OCI-LY3 (cell line): ENCODE data around the gene PIP5K1C.

Source experiments
- H2AFZ ChIP-seq: fragments of 200-600, 300-600 bp; shearing (Covaris generic); 2 replicates; pipeline ENCODE4 v1.6.0; 2014; ENCODE audit warnings: antibody characterized with exemption, low read depth, low read length
- H3K27ac ChIP-seq: fragments of 200-600, 300-600 bp; sonication (generic); 2 replicates; pipeline ENCODE4 v1.5.1; 2014; ENCODE audit warnings: mild to moderate bottlenecking, low read length, moderate library complexity, mixed read lengths
- H3K27me3 ChIP-seq: fragments of 200-600, 300-600 bp; sonication (generic); 2 replicates; pipeline ENCODE4 v1.6.1; 2014; ENCODE audit warnings: low read depth, low read length, mixed read lengths
- H3K36me3 ChIP-seq: fragments of 200-600, 300-600 bp; sonication (generic); replicated peaks from 2 replicates; pipeline ENCODE3; 2014; ENCODE audit warnings: low read depth, low read length, mixed read lengths
- H3K4me1 ChIP-seq: fragments of 300-600, 200-600 bp; sonication (generic); 2 replicates; pipeline ENCODE4 v1.6.1; 2014; ENCODE audit warnings: low read length, mixed read lengths
- H3K4me2 ChIP-seq: fragments of 200-600, 300-600 bp; sonication (generic); 2 replicates; pipeline ENCODE4 v1.6.1; 2014; ENCODE audit warnings: low read length, mixed read lengths
- H3K4me3 ChIP-seq: fragments of 300-600, 200-600 bp; sonication (generic); 2 replicates; pipeline ENCODE4 v1.5.1; 2014; ENCODE audit warnings: antibody characterized with exemption, mild to moderate bottlenecking, low read length, moderate library complexity
- H3K79me2 ChIP-seq: fragments of 300-600, 200-600 bp; shearing (Covaris generic); 2 replicates; pipeline ENCODE4 v1.6.1; 2014; ENCODE audit warnings: mild to moderate bottlenecking, low read length, mixed read lengths
- H3K9ac ChIP-seq: fragments of 300-600, 200-600 bp; shearing (Covaris generic); 2 replicates; pipeline ENCODE4 v1.6.0; 2014; ENCODE audit warnings: mild to moderate bottlenecking, low read length, moderate library complexity
- H3K9me3 ChIP-seq: fragments of 200-600, 300-600 bp; shearing (Covaris generic); 2 replicates; pipeline ENCODE4 v1.6.1; 2014; ENCODE audit warnings: low read length, mixed read lengths; ENCODE audit not compliant: insufficient read depth
- H4K20me1 ChIP-seq: fragments of 200-600, 300-600 bp; sonication (generic); 2 replicates; pipeline ENCODE4 v1.6.1; 2016; ENCODE audit warnings: low read length, mixed read lengths; ENCODE audit not compliant: insufficient read depth
- EZH2phosphoT487 ChIP-seq: fragments of 200-600 bp; shearing (Covaris generic); IDR thresholded peaks from 2 replicates; pipeline ENCODE4 v1.6.1; 2018; ENCODE audit warnings: antibody characterized with exemption, mixed run types, low read depth
- TF ChIP-seq, protein P1 (sequence below): fragments of 200-600, 300-600 bp; sonication (generic); IDR thresholded peaks from 2 replicates; pipeline ENCODE4 v1.5.1; 2014; ENCODE audit warnings: antibody characterized with exemption, low read length, low read depth

The PIP5K1C gene

DNA sequence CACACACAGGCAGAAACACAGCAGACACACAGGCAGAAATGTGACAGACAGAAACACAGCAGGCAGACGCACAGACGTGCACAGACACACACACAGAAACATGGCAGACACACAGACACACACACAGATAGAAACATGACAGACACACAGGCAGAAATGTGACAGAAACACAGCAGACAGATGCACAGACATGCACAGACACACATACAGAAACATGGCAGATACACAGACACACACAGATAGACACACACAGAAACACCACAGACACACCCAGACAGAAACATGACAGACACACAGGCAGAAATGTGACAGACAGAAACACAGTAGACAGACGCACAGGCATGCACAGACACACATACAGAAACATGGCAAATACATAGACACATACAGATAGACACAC is 94.9 kb downstream of the PIP5K1C start:
- Histone ChIP-seq H3K4me1 (peaks cover 9% of the 10 kb centered on the region), H3K9me3 (no peaks in the 10 kb centered on the region), H4K20me1 (no peaks in the 10 kb centered on the region), H2AFZ (0 out of 2 replicates have a peak overlapping the region, but pooled peaks have one; percentile 76), H3K4me2 (peak overlapping the region; percentile 50), H3K27me3 (no peaks in the 10 kb centered on the region), H3K27ac (no peak overlapping the region), H3K9ac (no peak overlapping the region), H3K36me3 (no peaks in the 10 kb centered on the region), H3K4me3 (peak overlapping the region; percentile 24), H3K79me2 (no peaks in the 10 kb centered on the region)
- TF ChIP-seq, protein P1, sequence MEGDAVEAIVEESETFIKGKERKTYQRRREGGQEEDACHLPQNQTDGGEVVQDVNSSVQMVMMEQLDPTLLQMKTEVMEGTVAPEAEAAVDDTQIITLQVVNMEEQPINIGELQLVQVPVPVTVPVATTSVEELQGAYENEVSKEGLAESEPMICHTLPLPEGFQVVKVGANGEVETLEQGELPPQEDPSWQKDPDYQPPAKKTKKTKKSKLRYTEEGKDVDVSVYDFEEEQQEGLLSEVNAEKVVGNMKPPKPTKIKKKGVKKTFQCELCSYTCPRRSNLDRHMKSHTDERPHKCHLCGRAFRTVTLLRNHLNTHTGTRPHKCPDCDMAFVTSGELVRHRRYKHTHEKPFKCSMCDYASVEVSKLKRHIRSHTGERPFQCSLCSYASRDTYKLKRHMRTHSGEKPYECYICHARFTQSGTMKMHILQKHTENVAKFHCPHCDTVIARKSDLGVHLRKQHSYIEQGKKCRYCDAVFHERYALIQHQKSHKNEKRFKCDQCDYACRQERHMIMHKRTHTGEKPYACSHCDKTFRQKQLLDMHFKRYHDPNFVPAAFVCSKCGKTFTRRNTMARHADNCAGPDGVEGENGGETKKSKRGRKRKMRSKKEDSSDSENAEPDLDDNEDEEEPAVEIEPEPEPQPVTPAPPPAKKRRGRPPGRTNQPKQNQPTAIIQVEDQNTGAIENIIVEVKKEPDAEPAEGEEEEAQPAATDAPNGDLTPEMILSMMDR = no peak
- TF ChIP-seq EZH2phosphoT487 = no peak

DNA sequence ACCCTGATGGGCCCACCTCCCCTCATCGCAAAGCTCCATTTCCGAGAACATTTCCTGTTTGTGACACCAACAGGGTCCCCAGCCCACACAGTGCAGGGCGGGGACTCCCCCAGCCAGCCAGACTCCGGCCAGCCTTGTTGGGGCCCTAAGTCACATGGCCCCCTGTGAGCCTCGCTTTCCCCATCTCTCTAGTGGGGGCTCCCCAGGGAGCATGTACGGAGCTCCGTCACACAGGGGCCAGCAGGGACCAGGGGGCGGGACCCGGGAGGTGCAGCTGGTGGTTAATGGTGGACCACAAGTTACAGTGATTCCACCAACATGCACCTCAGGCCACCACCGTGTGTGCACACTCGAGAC is 95.3 kb downstream of the PIP5K1C start:
- TF ChIP-seq EZH2phosphoT487 = no peak
- TF ChIP-seq, protein P1 = no peak
- peak overlapping the region; percentile 24 for H3K4me3 ChIP-seq
- H3K4me2 ChIP-seq = peak overlapping the region; percentile 50
- no peaks in the 10 kb centered on the region for H3K27me3 ChIP-seq
- no peaks in the 10 kb centered on the region for H3K9me3 ChIP-seq
- H3K9ac ChIP-seq = 0 out of 2 replicates have a peak overlapping the region, but pooled peaks have one; percentile 6
- H3K4me1 ChIP-seq = peaks cover 9% of the 10 kb centered on the region
- H3K27ac ChIP-seq = no peak overlapping the region
- no peaks in the 10 kb centered on the region for H3K36me3 ChIP-seq
- no peaks in the 10 kb centered on the region for H3K79me2 ChIP-seq
- H4K20me1 ChIP-seq = no peaks in the 10 kb centered on the region
- peak overlapping the region; percentile 76; the same call in 1 of the 2 replicates for H2AFZ ChIP-seq

DNA sequence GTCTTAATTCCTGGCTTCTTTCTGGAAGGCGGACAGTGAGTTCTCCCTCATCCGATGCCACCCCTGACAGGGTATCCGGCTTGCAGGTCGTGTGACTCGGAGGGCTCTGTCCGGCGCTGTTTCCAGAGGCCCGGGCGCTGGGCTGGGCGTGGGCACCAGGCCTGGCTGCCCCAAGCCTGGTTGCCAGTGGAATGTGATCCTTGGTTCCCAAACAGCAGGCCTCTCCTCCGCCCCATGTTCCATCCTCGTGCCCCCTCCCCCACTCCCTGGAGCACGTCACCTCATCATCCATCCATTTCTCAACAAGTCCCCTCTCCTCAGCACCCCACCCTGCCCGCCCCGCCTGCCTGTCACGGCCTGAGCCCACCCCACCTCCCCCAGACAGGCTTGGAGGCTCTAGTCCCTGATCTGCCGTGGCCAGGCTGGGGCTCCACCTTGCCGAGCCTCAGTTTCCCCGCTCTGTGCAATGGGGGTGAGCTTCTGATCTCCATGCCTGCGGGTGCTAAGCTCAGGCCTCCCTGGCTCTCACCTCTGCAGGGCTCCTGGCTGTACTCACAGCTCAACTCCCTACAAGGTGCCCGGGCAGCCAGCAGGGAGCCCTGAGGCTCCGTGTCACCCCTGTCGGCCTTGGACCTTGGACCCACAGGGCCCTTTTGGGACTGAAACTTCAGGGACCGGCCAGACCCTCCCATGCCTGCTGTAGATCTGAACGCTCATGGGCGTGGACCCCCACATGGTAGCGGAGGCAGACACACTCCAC is 95.9 kb downstream of the PIP5K1C start:
- Histone ChIP-seq H3K4me1 (peaks cover 9% of the 10 kb centered on the region), H3K36me3 (no peaks in the 10 kb centered on the region), H3K4me3 (peak overlapping the region; percentile 24), H3K79me2 (no peaks in the 10 kb centered on the region), H3K27me3 (no peaks in the 10 kb centered on the region), H3K9ac (0 out of 2 replicates have a peak overlapping the region, but pooled peaks have one; percentile 6), H3K27ac (no peak overlapping the region), H4K20me1 (no peaks in the 10 kb centered on the region), H3K4me2 (peak overlapping the region; percentile 50), H2AFZ (peak overlapping the region; percentile 76; the same call in 1 of the 2 replicates), H3K9me3 (no peaks in the 10 kb centered on the region)
- TF ChIP-seq, protein P1 = no peak
- no peak for TF ChIP-seq EZH2phosphoT487

DNA sequence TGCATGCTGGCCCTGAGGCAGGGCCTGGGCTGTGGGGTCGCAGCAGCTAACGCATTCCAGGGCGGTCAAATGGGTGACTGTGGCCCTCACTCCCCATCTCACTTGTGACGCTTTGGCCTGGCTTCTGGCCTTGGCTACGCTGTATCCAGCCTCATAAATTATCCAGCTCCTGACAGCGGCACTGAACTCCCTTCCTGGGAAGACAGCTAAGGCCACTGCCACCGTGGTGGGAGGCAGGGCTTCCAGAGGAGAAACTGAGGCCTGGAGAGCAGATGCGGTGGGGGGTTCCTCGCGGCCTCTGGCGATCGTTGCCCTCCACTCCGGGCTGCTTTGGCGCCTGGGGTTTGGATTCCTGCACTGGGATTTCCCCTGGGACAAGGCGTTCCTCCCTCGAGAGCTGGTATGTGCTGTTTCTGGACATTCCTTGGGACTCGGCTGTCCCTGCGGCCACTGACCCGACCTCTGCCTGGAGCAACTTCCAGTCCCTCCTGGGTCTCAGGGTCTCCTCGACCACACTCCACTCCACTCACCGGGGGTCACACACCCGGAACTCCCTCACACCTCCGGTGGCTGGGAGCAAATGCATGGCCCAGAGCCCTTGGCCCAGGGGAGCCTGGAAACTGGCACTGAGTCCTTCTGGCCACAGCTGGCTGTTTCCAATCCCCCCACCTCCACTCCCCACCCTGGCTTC is 97.0 kb downstream of the PIP5K1C start:
- Histone ChIP-seq H3K9me3 (no peaks in the 10 kb centered on the region), H3K36me3 (no peaks in the 10 kb centered on the region), H3K27me3 (no peaks in the 10 kb centered on the region), H3K79me2 (no peaks in the 10 kb centered on the region), H3K9ac (no peak overlapping the region), H3K27ac (no peak overlapping the region), H3K4me2 (no peak overlapping the region), H3K4me3 (no peak overlapping the region), H2AFZ (no peak overlapping the region), H4K20me1 (no peaks in the 10 kb centered on the region), H3K4me1 (peaks cover 9% of the 10 kb centered on the region)
- no peak for TF ChIP-seq EZH2phosphoT487
- TF ChIP-seq, protein P1 = no peak
